Ramos (cell line): ENCODE results near the gene MUC12.
"Not testable (repeated sequence)": the region's sequence is repeated elsewhere in the genome, so short reads cannot be mapped to it uniquely, and the experiment has no call there.

Experiments
- in situ Hi-C: fragments of 300-500 bp; cut with MboI; formaldehyde crosslinking; loops from one replicate; pipeline ENCODE4 v1.14.3; 2022; ENCODE audit warnings: low sequenced_read_pairs; ENCODE audit not compliant: unreplicated experiment

MUC12 gene

GRCh38 chr7:101035941-101036340, 66.6 kb downstream of the MUC12 start:
- in situ Hi-C loops: no loop called here

- in situ Hi-C loops: not testable (repeated sequence)
These were observed 71.9 kb downstream of the MUC12 start for GRCh38 chr7:101041283-101041682.

- in situ Hi-C loops: loop anchor here (10.0 kb wide), 1 partner anchor 274 kb away; no protein-coding TSS in a partner anchor
These were observed 89.0 kb downstream of the MUC12 start for GRCh38 chr7:101058355-101058754.

- in situ Hi-C loops: loop anchor here (10.0 kb wide), 1 partner anchor 275 kb away; no protein-coding TSS in a partner anchor
These were observed 90.2 kb downstream of the MUC12 start for GRCh38 chr7:101059620-101059942.

GRCh38 chr7:101060992-101061391, 91.6 kb downstream of the MUC12 start:
- in situ Hi-C loops: no loop called here

- in situ Hi-C loops: not testable (repeated sequence)
These were observed 94.8 kb downstream of the MUC12 start for GRCh38 chr7:101064176-101064550.

GRCh38 chr7:101065162-101065561, 95.8 kb downstream of the MUC12 start:
- in situ Hi-C loops: loop anchor here (5.0 kb wide), 1 partner anchor 173 kb away; no protein-coding TSS in a partner anchor

- in situ Hi-C loops: loop anchor here (5.0 kb wide), 1 partner anchor 174 kb away; no protein-coding TSS in a partner anchor
These were observed 96.9 kb downstream of the MUC12 start for GRCh38 chr7:101066141-101066832.

GRCh38 chr7:101066833-101067177, 97.4 kb downstream of the MUC12 start:
- in situ Hi-C loops: loop anchor here (5.0 kb wide), 1 partner anchor 175 kb away; no protein-coding TSS in a partner anchor

GRCh38 chr7:101068401-101068800, 99.0 kb downstream of the MUC12 start:
- in situ Hi-C loops: loop anchor here (5.0 kb wide), 1 partner anchor 176 kb away; no protein-coding TSS in a partner anchor
